Left ventricle myocardium superior (tissue), 1 donor: ENCODE measurements around the gene BDP1. TPM values are rescaled to one million over a fixed set of nuclear protein-coding genes. Genes with fewer than 3 reads are reported as not detected.
"Not testable (repeated sequence)": the region's sequence is repeated elsewhere in the genome, so short reads cannot be mapped to it uniquely, and the experiment has no call there.

Experiments
- ATAC-seq: fragments of 200-7000 bp; cut with Tn5 transposase; one replicate; pipeline ENCODE4 v1.9.1; 2020; ENCODE audit warnings: mild to moderate bottlenecking, moderate library complexity
- DNase-seq: peaks from one replicate; pipeline ENCODE4 v3.0.0-alpha.2; 2020
- intact Hi-C: fragments of 100-400 bp; cut with micrococcal nuclease; formaldehyde crosslinking; loops from one replicate; pipeline ENCODE4 v1.11.0; 2022
- total RNA-seq: library from RNA; stranded (reverse); fragmentation: NEBNext Ultra II Directional; extraction: Animal tissue kit (Norgen Biotek cat#: 25700); gene quantifications from one replicate; pipeline ENCODE4 v1.2.1, GENCODE V29; 2021
- donor health status: DM: no; HTN: yes; CAD: no; lungs with severe emphysema.

The BDP1 gene
- total RNA-seq, 1 donor from 2014 or later = 15.6 TPM

GRCh38 chr5:71454913-71455312 is 538 bp upstream of the BDP1 start:
- intact Hi-C loops = no loop called here
- ATAC-seq (no peak), DNase-seq (no peak)

GRCh38 chr5:71456362-71456743 is 902 bp downstream of the BDP1 start:
- ATAC-seq (no peak), DNase-seq (no peak)
- intact Hi-C loops = no loop called here

GRCh38 chr5:71457106-71457505 is 1.7 kb downstream of the BDP1 start:
- ATAC-seq (no peak), DNase-seq (no peak)
- intact Hi-C loops = no loop called here

GRCh38 chr5:71460693-71461092 is 5.2 kb downstream of the BDP1 start:
- ATAC-seq = no peak

GRCh38 chr5:71461360-71461759 is 5.9 kb downstream of the BDP1 start:
- ATAC-seq = no peak
- intact Hi-C loops = no loop called here
- DNase-seq = no peak

More at GRCh38 chr5:71460693-71461092, 5.2 kb downstream of the BDP1 start:
- intact Hi-C loops = no loop called here
- DNase-seq = no peak

GRCh38 chr5:71471193-71471592 is 15.7 kb downstream of the BDP1 start:
- intact Hi-C loops = no loop called here
- no peak for DNase-seq
- ATAC-seq = no peak

- intact Hi-C loops = no loop called here
- ATAC-seq (no peak), DNase-seq (no peak)
Observed at GRCh38 chr5:71475788-71476384, 20.4 kb downstream of the BDP1 start.

- no peak for DNase-seq
- intact Hi-C loops = no loop called here
- ATAC-seq = no peak
Observed at GRCh38 chr5:71481441-71481840, 26.0 kb downstream of the BDP1 start.

GRCh38 chr5:71482132-71482531 is 26.7 kb downstream of the BDP1 start:
- ATAC-seq (peak; percentile 43), DNase-seq (no peak)
- intact Hi-C loops = no loop called here

- DNase-seq (no peak), ATAC-seq (no peak)
- intact Hi-C loops = no loop called here
Observed at GRCh38 chr5:71483355-71483754, 27.9 kb downstream of the BDP1 start.

GRCh38 chr5:71492817-71493615 is 37.6 kb downstream of the BDP1 start:
- no peak for ATAC-seq
- intact Hi-C loops = no loop called here
- DNase-seq = no peak

GRCh38 chr5:71494202-71494601 is 38.8 kb downstream of the BDP1 start:
- intact Hi-C loops, ATAC-seq, DNase-seq: not testable (repeated sequence)

GRCh38 chr5:71498756-71499155 is 43.3 kb downstream of the BDP1 start:
- intact Hi-C loops, ATAC-seq, DNase-seq: not testable (repeated sequence)

- no peak for DNase-seq
- intact Hi-C loops = no loop called here
- no peak for ATAC-seq
Observed at GRCh38 chr5:71503536-71503935, 48.1 kb downstream of the BDP1 start.

GRCh38 chr5:71522151-71522550 is 66.7 kb downstream of the BDP1 start:
- no peak for ATAC-seq
- intact Hi-C loops = no loop called here
- DNase-seq = no peak

- intact Hi-C loops, DNase-seq, ATAC-seq: not testable (repeated sequence)
Observed at GRCh38 chr5:71525611-71526010, 70.2 kb downstream of the BDP1 start.

GRCh38 chr5:71528206-71528605 is 72.8 kb downstream of the BDP1 start:
- DNase-seq (no peak), ATAC-seq (no peak)
- intact Hi-C loops = no loop called here

GRCh38 chr5:71529682-71530081 is 74.2 kb downstream of the BDP1 start:
- intact Hi-C loops = no loop called here
- ATAC-seq (no peak), DNase-seq (no peak)

GRCh38 chr5:71533142-71533541 is 77.7 kb downstream of the BDP1 start:
- DNase-seq (no peak), ATAC-seq (peak; percentile 44)
- intact Hi-C loops = no loop called here

GRCh38 chr5:71533615-71534014 is 78.2 kb downstream of the BDP1 start:
- intact Hi-C loops = no loop called here
- ATAC-seq (peak; percentile 82), DNase-seq (no peak)

- no peak for ATAC-seq
- intact Hi-C loops = no loop called here
- DNase-seq = no peak
Observed at GRCh38 chr5:71537687-71538086, 82.2 kb downstream of the BDP1 start.
